ENCODE results near the gene XYLT1. TPM values are rescaled to one million over a fixed set of nuclear protein-coding genes. Genes with fewer than 3 reads are reported as not detected.
A peak's percentile ranks its signal among the peaks of the same experiment; 100 is the strongest.

Gene XYLT1
- total RNA-seq, 3 donors from 2014 or later (not counting 1 experiment from before 2014, with no cell fraction given): 40.9 to 55.5 (median 43.8) TPM

DNA sequence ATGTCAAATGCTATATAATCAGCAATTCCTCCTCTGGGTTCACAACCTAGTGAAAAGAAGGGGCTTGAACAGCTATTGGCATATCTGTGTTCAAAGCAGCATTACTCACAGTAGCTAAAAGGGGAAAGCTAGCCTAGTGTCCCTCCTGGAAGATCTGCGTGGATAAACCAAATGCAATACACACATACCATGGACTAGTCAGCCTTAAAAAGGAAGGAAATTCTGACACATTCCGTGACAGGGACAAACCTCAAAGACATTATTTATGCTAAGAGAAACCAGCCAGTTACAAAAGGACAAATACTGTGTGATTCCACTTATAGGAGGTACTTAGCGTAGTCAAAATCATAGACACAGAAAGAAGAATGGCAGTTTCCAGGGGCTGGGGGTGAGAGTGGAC lies 90.1 kb downstream of the XYLT1 start:
- Mint-ChIP-seq H3K36me3 (no peaks in the 10 kb centered on the region), H3K4me3 (no peak overlapping the region), H3K27me3 (ENCODE audit: low read depth in 2 of 2) (no peaks in the 10 kb centered on the region), H3K9me3 (no peaks in the 10 kb centered on the region), H3K27ac (peak overlapping the region in 1 of 2 donors; percentile 79), H3K4me1 (peaks cover 68 to 78% of the 10 kb centered on the region in 2 donors)
- Histone ChIP-seq H3K27ac (ENCODE audit: low read length) (peak overlapping the region; percentile 11), H3K4me1 (ENCODE audit: control insufficient read depth, insufficient read depth, low read length) (peaks cover 70% of the 10 kb centered on the region), H3K4me3 (ENCODE audit: low read length) (no peak overlapping the region), H3K36me3 (ENCODE audit: control insufficient read depth, insufficient read depth, low read length) (no peaks in the 10 kb centered on the region), H3K27me3 (ENCODE audit: control insufficient read depth, insufficient read depth, low read length) (no peaks in the 10 kb centered on the region), H3K9me3 (ENCODE audit: control insufficient read depth, insufficient read depth, low read length) (no peaks in the 10 kb centered on the region)
- 68% methylated on average over 2 of the region's 3 CpGs for WGBS (ENCODE audit: insufficient coverage)
- TF ChIP-seq, protein P1, sequence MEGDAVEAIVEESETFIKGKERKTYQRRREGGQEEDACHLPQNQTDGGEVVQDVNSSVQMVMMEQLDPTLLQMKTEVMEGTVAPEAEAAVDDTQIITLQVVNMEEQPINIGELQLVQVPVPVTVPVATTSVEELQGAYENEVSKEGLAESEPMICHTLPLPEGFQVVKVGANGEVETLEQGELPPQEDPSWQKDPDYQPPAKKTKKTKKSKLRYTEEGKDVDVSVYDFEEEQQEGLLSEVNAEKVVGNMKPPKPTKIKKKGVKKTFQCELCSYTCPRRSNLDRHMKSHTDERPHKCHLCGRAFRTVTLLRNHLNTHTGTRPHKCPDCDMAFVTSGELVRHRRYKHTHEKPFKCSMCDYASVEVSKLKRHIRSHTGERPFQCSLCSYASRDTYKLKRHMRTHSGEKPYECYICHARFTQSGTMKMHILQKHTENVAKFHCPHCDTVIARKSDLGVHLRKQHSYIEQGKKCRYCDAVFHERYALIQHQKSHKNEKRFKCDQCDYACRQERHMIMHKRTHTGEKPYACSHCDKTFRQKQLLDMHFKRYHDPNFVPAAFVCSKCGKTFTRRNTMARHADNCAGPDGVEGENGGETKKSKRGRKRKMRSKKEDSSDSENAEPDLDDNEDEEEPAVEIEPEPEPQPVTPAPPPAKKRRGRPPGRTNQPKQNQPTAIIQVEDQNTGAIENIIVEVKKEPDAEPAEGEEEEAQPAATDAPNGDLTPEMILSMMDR (IDR thresholded peaks at IDR 0.05): no peak
- intact Hi-C loops (cut with micrococcal nuclease): no loop called here
- ATAC-seq (no peak), DNase-seq (no peak)

DNA sequence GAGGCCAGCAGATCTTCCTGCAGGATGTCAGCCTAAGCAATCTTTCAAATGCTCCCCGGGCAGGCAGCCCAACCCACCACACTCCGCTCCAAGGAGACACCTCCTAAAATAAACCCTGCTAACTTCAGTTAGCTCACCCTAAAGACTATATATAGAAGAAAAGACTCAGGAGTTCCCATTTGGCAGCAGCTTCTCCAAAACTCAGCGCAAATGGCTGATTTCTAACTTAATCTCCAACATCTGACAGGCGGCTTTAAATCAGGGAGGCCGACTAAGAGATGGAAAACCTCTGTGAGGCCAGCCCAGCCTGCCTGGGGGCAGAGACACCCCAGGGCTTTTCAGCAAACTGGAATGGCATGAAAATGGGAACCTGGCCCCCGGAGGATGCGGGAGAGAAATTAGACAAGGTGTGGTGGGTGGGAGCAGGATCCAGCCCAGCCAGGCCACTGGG lies 91.6 kb downstream of the XYLT1 start:
- Histone ChIP-seq H3K36me3 (ENCODE audit: control insufficient read depth, insufficient read depth, low read length) (no peaks in the 10 kb centered on the region), H3K27me3 (ENCODE audit: control insufficient read depth, insufficient read depth, low read length) (no peaks in the 10 kb centered on the region), H3K4me3 (ENCODE audit: low read length) (no peak overlapping the region), H3K27ac (ENCODE audit: low read length) (no peak overlapping the region), H3K9me3 (ENCODE audit: control insufficient read depth, insufficient read depth, low read length) (no peaks in the 10 kb centered on the region), H3K4me1 (ENCODE audit: control insufficient read depth, insufficient read depth, low read length) (peaks cover 72% of the 10 kb centered on the region)
- Mint-ChIP-seq H3K9me3 (no peaks in the 10 kb centered on the region), H3K4me1 (peaks cover 68 to 81% of the 10 kb centered on the region in 2 donors), H3K4me3 (no peak overlapping the region), H3K27me3 (ENCODE audit: low read depth in 2 of 2) (no peaks in the 10 kb centered on the region), H3K27ac (peak overlapping the region in 1 of 2 donors; percentile 31), H3K36me3 (no peaks in the 10 kb centered on the region)
- 64% methylated on average over 7 of the region's 7 CpGs for WGBS (ENCODE audit: insufficient coverage)
- TF ChIP-seq, protein P1 (IDR thresholded peaks at IDR 0.05): no peak
- intact Hi-C loops (cut with micrococcal nuclease): no loop called here
- DNase-seq (no peak), ATAC-seq (no peak)

DNA sequence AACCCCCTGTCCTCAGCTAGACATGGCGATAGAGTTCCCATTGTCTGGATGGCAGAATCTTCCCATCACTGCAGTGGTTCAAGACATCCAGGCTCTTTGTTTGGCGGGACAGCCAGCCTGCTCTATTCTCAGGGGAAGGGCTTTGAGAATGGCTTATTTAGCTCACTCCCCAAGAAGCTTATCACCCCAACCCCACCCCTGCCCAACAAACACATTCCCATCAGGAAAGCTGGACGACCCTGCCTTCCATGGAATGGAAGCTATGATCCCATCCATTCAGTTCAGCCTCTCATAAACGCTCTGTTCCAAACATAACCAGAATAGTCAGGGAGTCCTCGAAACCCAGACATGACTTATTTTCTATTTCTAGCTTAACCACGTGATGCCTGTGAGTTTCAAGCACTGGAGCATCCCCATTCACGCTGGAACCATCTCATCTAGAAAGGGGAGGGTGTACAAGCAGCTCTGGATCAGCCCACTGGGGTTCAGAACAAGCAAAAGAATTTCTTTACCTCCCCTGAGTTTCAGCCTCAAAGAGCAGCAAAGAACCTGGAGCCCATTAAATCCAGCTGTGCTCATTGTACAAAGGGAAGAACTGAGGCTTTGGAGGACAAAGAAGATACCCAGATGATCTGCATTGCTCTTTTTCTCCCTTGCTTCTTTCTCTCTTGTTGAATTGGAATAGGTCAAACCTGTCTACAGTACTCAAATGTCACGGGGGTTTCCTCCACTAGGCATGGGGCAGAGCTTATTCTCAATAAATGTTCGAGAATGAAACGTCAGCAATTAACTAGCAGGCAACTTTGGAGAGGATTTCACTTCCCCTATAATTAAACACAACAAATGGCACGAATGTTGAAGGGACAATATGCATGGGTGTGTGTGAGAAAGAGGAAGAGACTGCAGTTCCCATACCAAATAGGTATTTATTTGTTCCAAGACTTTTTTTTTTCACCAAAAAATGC lies 93.1 kb downstream of the XYLT1 start:
- H3K36me3 ChIP-seq (ENCODE audit: control insufficient read depth, insufficient read depth, low read length): no peaks in the 10 kb centered on the region
- H3K27ac ChIP-seq (ENCODE audit: low read length): peak overlapping the region; percentile 78
- 59% methylated on average over 10 of the region's 11 CpGs for WGBS (ENCODE audit: insufficient coverage)
- Mint-ChIP-seq H3K27me3 (ENCODE audit: low read depth in 2 of 2) (no peaks in the 10 kb centered on the region), H3K4me1 (peaks cover 67 to 73% of the 10 kb centered on the region in 2 donors), H3K4me3 (no peak overlapping the region), H3K36me3 (no peaks in the 10 kb centered on the region), H3K9me3 (no peaks in the 10 kb centered on the region), H3K27ac (peak overlapping the region in 1 of 2 donors; percentile 16)
- DNase-seq (no peak), ATAC-seq (peak in 1 of 3 donors; percentile 24)
- H3K4me1 ChIP-seq (ENCODE audit: control insufficient read depth, insufficient read depth, low read length): peaks cover 56% of the 10 kb centered on the region
- no peaks in the 10 kb centered on the region for H3K9me3 ChIP-seq (ENCODE audit: control insufficient read depth, insufficient read depth, low read length)
- no peak overlapping the region for H3K4me3 ChIP-seq (ENCODE audit: low read length)
- intact Hi-C loops (cut with micrococcal nuclease): no loop called here
- TF ChIP-seq, protein P1 (IDR thresholded peaks at IDR 0.05): no peak
- no peaks in the 10 kb centered on the region for H3K27me3 ChIP-seq (ENCODE audit: control insufficient read depth, insufficient read depth, low read length)

All from natural killer cell (primary cell).